22Rv1 (cell line): Measurements from ENCODE around the gene BOC.

Source experiments
- H3K27ac ChIP-seq: fragments of 450-650 bp; 2 replicates; pipeline ENCODE4 v1.5.1; 2017
- CTCF ChIP-seq: fragments of 450-650 bp; IDR thresholded peaks from 2 replicates; pipeline ENCODE4 v1.5.1; 2017; ENCODE audit warnings: mild to moderate bottlenecking
- ZFX ChIP-seq: fragments of 450-650 bp; IDR thresholded peaks from 2 replicates; pipeline ENCODE4 v1.6.1; 2017; ENCODE audit warnings: antibody characterized with exemption, borderline replicate concordance

Gene BOC

GRCh38 chr3:113219605-113220300, 8.4 kb downstream of the BOC start:
- TF ChIP-seq CTCF (no peak), ZFX (no peak)
- no peak overlapping the region for H3K27ac ChIP-seq

GRCh38 chr3:113220721-113221120, 9.4 kb downstream of the BOC start:
- no peak overlapping the region for H3K27ac ChIP-seq

GRCh38 chr3:113221721-113222257, 10.4 kb downstream of the BOC start:
- H3K27ac ChIP-seq = no peak overlapping the region
- TF ChIP-seq CTCF = no peak
- no peak for TF ChIP-seq ZFX

More at GRCh38 chr3:113220721-113221120, 9.4 kb downstream of the BOC start:
- TF ChIP-seq CTCF (no peak), ZFX (no peak)

GRCh38 chr3:113222451-113223086, 11.2 kb downstream of the BOC start:
- TF ChIP-seq ZFX (no peak), CTCF (no peak)
- H3K27ac ChIP-seq = no peak overlapping the region

- no peak overlapping the region for H3K27ac ChIP-seq
Observed at GRCh38 chr3:113223475-113224281, 12.3 kb downstream of the BOC start.

GRCh38 chr3:113225286-113225685, 13.9 kb downstream of the BOC start:
- no peak overlapping the region for H3K27ac ChIP-seq
- TF ChIP-seq CTCF (no peak), ZFX (no peak)

More at GRCh38 chr3:113223475-113224281, 12.3 kb downstream of the BOC start:
- no peak for TF ChIP-seq ZFX
- TF ChIP-seq CTCF = no peak
